ENCODE data around the gene BCR.

DNA sequence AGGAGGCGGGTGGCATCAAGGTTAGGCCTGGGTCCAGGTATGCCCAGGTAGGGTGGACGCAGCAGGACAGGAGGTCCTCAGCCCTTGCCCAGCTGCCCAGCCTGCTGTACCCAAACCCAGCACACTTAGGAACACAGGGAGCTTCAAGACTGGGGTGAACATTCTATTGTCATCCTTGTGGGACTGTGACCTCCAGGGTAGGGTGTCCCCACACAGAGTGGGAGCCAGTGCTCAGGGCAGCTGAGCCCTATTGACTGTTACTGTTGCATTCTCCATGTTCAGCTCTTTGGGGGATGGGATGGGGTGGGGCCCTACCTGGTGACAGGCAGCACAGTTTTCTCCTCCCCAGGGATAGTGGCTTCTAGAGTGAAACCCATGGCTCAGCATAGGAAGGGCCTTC, 106.0 kb downstream of the BCR start:
- TF ChIP-seq, protein P1, sequence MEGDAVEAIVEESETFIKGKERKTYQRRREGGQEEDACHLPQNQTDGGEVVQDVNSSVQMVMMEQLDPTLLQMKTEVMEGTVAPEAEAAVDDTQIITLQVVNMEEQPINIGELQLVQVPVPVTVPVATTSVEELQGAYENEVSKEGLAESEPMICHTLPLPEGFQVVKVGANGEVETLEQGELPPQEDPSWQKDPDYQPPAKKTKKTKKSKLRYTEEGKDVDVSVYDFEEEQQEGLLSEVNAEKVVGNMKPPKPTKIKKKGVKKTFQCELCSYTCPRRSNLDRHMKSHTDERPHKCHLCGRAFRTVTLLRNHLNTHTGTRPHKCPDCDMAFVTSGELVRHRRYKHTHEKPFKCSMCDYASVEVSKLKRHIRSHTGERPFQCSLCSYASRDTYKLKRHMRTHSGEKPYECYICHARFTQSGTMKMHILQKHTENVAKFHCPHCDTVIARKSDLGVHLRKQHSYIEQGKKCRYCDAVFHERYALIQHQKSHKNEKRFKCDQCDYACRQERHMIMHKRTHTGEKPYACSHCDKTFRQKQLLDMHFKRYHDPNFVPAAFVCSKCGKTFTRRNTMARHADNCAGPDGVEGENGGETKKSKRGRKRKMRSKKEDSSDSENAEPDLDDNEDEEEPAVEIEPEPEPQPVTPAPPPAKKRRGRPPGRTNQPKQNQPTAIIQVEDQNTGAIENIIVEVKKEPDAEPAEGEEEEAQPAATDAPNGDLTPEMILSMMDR (optimal IDR thresholded peaks at IDR 0.05 in 1 of 3, IDR thresholded peaks at IDR 0.05 in 1 of 3, conservative IDR thresholded peaks at IDR 0.05 in 1 of 3; ENCODE audit: extremely low read depth in 1 of 3, insufficient read depth in 2 of 3, low read length in 3 of 3): no peak
- no peak for TF ChIP-seq EZH2 (IDR thresholded peaks at IDR 0.05; ENCODE audit: low read length)
